HG02588 (cell line): ENCODE measurements around the gene CACNA1B.
"Not testable (repeated sequence)": the region's sequence is repeated elsewhere in the genome, so short reads cannot be mapped to it uniquely, and the experiment has no call there.

Experiments
- ATAC-seq: cut with Tn5 transposase; IDR thresholded peaks from one replicate; pipeline ENCODE4 v1.9.1; 2021; ENCODE audit warnings: mild to moderate bottlenecking, moderate library complexity; ENCODE audit not compliant: unreplicated experiment

Gene CACNA1B

DNA sequence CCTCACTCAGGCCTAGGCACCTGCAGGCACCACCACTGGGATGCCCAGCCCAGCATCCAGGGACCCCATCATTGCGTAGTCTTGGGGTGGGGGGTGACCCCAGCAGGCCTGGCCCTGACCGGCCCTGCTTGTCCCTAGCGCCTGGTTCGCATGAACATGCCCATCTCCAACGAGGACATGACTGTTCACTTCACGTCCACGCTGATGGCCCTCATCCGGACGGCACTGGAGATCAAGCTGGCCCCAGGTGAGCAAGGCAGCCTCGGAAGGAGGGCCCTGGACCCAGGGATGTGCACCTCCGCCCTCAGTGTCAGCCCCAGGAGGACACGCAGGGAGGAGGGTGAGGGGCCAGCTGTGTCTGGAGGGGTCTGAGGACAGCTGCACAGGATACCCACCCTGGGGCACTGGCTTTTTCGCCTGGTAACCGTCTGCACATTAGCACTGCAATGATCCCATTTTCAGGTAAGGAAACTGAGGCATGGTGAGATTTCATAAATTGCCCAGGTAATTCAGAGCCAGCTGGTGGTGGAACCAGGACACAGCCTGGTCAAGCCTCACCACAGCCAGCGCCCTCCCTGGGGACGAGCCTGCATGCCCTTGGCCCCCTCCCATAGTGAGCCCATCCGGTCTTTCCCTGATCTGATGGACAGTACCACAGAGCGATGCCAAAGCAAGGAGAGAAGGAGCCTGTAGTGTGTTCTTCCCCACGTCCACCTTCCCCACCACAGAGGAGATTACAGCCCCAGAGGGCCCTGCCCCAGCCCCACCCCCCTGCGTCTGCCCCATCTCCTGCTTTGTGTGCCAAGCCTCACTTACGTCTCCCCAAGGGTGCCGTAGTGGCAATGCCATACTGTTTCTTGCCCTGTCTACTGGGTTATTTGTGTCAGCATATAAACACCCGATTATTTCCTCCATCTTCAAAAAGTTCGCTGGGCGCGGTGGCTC is 228.3 kb downstream of the CACNA1B start:
- ATAC-seq, result no peak

DNA sequence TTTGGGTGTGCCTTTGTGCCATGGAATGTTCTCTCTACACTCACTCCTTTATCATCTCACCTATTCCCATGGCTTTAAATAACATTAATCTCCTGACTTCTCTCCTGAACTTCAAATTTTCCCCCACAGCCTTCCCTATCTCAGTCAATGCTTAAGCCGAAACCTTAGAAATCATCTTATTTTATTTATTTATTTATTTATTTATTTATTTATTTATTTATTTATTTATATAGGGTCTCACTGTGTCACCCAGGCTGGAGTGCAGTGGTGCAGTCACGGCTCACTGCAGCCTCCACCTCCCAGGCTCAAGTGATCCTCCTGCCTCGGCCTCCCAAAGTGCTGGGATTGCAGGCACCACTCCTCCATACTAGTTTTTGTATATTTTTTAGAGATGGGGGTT is 229.5 kb downstream of the CACNA1B start:
- ATAC-seq, result not testable (repeated sequence)

DNA sequence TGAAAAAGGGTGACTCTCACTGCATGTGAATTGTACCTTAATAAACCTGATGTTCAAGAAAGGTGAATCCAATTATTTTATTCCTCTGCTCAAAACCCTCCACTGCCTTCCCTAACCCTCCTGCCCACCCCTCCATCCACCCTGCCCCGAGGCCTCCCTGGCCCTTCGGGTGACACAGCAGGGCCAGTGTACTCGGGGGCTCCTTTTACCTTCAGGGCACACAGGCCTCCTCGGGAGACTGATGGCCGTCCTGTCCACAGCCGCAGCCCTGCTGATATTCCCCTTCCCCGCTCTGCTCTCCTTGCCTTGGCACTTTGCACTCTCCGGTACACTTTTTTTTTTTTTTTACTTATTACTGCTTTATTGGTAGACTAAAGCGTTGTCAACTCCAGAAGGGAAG is 234.0 kb downstream of the CACNA1B start:
- no peak for ATAC-seq

DNA sequence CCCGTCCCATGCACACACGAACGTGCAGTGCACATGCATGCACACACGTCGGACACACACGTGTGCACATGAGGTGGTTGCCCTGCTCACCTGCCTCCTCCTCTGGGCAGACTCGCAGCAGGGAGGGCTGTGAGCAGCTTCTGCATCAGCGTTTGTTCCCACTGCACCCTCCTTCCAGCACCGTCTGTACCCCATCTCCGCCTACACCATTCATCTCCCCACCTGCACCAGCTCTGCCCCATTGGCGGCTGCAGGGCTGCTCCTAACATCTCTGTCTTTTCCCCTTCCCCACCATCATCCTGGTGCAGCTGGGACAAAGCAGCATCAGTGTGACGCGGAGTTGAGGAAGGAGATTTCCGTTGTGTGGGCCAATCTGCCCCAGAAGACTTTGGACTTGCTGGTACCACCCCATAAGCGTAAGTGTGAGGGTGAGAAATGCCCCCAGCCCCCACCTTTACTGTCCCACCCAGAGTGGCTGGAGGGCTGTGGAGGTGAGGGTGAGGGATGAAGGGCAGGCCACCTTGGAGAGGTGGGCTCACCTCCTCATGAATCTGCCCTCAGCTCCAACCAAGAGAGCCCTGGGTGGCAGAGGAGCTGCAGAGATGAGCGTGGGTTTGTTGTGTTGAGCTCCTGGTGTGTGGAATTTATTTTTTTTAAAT is 234.6 kb downstream of the CACNA1B start:
- ATAC-seq, result no peak

DNA sequence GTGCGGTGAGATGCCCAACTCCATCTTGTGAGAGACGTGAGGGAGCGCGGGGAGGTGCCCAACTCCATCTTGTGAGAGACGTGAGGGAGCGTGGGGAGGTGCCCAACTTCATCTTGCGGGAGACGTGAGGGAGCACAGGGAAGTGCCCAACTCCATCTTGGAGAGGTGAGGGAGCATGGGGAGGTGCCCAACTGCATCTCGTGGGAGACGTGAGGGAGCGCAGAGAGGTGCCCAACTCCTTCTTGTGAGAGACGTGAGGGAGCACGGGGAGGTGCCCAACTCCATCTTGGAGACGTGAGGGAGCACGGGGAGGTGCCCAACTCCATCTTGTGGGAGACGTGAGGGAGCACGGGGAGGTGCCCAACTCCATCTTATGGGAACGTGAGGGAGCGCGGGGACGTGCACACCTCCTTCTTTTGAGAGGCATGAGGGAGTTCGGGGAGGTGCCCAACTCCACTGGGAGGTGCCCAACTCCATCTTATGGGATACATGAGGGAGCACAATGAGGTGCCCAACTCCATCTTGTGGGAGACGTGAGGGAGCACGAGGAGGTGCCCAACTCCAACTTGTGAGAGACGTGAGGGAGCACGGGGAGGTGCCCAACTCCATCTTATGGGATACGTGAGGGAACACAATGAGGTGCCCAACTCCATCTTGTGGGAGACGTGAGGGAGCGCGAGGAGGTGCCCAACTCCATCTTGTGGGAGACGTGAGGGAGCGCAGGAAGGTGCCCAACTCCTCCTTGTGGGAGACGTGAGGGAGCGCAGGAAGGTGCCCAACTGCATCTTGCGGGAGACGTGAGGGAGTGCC is 235.4 kb downstream of the CACNA1B start:
- ATAC-seq, result no peak

DNA sequence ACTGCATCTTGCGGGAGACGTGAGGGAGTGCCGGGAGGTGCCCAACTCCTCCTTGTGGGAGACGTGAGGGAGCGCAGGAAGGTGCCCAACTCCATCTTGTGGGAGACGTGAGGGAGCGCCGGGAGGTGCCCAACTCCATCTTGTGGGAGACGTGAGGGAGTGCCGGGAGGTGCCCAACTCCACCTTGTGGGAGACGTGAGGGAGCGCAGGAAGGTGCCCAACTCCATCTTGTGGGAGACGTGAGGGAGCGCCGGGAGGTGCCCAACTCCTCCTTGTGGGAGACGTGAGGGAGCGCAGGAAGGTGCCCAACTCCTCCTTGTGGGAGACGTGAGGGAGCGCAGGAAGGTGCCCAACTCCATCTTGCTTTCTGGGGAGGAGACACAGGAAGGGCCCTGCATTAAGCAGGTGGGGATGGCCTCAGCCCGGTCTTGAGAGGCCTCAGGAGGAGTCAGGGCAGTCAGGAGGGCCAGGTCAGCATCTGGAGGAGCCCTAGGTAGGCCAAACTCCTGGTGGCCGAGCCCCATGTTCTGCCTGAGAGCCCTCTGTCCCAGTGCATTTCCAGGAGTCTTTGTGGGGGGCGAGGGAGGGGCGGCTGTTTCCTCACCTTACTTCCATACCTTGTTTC is 236.2 kb downstream of the CACNA1B start:
- not testable (repeated sequence) for ATAC-seq

DNA sequence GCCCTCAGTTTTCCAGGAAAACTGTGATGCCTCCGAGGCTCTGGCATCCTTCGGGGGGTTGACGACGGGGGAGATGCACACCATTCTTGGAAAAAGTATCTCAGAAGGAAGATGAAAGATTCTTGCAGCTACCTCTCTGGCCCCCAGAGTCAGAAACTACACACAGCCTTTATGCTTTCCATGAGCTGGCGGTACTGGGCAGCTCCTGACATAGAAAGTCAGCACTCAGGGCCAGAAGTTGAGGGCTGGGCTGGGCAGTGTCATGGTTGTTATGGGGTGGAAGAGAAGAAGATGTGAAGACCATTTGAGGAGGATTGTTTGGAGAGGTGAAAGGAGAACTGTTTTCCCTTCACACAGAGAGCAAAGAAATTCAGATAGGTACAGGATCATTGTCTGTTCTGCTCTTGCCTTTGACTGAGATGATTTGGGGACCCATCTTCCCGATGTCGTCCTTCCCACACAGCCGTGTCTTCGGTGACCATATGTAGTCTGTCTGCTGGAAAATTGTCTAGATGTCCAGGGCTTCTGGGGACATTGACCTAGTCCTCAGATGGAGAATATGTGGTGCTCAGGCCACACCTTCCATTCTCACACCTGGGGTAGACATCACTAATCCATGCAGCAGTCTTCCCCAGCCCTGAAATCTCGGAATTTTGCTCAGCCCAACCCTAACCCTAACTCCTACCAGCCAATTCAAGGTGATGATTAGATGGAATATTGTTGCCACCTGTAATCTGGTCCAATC is 237.1 kb downstream of the CACNA1B start:
- no peak for ATAC-seq

DNA sequence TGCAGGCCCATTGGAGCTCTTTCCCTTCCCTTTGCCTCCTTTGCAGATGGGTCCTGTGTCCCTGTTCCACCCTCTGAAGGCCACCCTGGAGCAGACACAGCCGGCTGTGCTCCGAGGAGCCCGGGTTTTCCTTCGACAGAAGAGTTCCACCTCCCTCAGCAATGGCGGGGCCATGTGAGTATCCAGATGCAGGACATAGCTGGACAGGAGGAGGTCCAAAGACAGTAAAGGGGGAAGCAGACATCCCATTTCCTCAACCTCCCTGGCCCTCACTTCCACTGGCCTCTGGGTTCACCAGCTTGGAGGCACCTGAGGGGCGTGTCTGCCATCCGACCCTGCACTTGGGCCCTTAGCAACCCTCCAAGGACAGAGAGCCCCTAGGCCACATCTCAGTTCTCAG is 237.9 kb downstream of the CACNA1B start:
- ATAC-seq, result no peak

DNA sequence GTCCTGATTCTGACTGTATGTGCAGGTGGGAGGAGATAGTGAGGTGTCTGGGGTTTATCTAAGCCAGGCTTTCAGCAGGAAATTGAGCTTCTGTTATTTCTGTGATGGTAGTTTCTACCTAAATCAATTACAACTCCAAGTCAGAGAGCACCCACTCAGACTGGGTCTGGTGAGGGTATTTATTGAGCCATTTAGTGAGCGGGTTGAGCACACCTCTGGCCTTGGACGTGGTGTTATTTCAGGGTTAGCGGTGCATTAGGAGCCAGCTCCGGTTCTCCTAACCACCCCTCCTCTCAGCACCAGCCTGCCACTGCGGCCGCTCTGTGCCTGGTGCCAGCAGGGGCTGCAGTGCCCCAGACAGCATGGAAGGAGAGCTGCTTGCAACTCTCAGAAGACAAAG is 238.9 kb downstream of the CACNA1B start:
- no peak for ATAC-seq

DNA sequence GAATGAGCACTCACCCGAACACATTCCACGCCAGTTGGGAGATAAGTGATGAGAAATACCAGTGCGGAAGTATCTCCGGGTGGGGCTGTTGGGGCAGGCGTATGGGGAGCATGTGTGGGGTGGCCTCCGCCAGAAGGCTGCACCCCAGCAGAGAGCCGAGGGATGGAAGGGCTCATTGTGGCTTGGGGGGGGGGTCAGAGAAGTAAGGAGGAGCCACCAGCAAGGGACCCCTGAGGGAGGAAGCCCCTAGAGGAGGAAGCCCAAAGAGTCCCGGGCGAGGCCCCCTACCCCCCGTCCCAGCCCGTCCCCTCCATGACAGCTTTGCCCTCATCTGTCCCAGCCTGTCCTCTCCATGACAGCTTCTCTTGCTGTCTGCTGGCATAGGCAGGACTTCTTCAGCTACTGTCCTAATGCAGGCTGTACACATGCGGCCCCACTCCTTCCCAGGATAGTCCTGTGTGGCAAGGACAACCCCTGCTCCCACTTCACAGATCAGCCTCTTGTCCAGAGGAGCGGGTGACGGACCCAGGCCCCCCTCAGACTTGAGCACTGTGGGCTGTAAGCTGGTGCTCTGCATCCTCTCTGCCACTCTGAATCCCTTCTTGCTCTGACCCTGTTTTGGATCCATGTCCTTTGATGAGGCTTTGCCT is 239.6 kb downstream of the CACNA1B start:
- ATAC-seq, result no peak

DNA sequence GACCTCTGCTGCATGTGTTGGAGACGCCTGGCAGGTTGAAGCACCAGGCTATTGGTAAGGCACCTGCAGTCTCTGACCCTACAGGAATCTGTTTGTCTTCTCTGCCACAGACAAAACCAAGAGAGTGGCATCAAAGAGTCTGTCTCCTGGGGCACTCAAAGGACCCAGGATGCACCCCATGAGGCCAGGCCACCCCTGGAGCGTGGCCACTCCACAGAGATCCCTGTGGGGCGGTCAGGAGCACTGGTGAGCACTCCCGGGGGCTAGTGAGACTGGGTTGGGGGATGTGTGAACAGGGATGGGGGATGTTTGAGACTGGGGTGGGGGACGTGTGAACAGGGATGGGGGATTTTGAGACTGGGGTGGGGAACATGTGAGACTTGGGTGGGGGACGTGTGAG is 240.3 kb downstream of the CACNA1B start:
- no peak for ATAC-seq

DNA sequence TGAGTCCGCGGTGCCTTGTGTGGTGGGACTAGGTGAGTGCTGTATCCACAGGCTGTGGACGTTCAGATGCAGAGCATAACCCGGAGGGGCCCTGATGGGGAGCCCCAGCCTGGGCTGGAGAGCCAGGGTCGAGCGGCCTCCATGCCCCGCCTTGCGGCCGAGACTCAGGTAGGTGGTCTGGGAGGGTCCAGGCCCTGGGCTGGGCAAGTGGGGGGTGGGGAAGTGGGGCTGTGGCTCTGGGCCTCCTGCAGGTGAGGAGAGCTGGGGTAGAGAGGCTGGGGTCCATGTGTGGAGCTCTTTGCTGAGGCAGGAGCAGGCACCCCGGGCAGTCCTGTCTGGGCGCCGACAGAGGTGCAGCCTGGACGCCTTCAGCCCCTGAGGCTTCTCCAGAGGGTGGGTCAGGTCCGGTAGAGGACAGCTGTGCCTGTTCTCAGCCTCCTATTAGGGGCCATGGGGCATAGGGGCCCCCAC is 241.1 kb downstream of the CACNA1B start:
- no peak for ATAC-seq

DNA sequence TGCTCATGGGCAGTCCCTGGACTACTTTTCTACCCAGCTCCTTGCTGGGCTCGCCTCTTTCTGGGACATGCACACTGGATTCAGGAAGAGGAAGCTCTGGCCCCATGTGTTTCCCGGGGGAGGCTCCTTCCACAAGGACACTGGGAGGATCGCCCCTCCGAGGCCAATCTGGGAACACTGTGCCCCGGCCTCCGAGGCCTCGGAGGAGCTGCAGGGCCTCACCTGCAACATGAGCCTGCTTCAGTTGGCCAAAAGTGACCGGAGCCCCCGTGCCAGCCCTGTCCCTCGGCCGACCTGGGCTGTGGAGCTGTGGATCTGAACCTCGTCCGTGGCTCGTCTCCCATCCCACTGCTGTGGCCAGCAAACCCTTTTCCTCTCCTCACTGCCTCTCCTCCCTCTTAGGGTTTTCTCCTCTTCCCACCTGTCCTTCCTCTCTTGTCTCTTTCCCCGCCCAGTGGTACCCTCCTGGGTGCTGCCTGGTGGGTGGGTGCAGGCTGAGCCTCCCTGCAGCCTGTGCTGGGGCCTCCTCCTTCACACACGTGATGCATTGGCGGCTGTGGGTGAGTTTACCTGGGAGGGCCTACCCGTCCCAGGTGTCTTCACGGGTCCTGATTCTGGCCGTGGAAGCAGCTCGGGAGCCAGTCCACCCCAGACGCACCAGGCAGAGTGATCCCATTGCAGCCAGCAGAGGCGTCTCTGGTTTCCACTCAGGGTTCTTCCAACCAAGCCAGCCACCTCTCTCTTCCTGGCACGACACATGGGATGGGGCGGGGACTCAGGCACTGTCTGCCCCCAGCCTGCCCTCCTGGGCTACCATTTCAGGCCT is 241.8 kb downstream of the CACNA1B start:
- no peak for ATAC-seq

DNA sequence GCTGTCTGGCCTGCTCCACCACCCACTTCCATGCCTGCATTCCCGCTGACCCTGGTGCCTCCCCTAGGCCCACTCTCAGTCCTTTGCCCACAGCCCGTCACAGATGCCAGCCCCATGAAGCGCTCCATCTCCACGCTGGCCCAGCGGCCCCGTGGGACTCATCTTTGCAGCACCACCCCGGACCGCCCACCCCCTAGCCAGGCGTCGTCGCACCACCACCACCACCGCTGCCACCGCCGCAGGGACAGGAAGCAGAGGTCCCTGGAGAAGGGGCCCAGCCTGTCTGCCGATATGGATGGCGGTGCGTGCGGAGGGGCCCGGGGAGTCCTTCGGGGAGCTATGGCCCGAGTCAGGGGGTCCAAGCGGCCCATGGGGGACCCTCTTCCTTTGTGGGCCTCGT is 242.5 kb downstream of the CACNA1B start:
- no peak for ATAC-seq

DNA sequence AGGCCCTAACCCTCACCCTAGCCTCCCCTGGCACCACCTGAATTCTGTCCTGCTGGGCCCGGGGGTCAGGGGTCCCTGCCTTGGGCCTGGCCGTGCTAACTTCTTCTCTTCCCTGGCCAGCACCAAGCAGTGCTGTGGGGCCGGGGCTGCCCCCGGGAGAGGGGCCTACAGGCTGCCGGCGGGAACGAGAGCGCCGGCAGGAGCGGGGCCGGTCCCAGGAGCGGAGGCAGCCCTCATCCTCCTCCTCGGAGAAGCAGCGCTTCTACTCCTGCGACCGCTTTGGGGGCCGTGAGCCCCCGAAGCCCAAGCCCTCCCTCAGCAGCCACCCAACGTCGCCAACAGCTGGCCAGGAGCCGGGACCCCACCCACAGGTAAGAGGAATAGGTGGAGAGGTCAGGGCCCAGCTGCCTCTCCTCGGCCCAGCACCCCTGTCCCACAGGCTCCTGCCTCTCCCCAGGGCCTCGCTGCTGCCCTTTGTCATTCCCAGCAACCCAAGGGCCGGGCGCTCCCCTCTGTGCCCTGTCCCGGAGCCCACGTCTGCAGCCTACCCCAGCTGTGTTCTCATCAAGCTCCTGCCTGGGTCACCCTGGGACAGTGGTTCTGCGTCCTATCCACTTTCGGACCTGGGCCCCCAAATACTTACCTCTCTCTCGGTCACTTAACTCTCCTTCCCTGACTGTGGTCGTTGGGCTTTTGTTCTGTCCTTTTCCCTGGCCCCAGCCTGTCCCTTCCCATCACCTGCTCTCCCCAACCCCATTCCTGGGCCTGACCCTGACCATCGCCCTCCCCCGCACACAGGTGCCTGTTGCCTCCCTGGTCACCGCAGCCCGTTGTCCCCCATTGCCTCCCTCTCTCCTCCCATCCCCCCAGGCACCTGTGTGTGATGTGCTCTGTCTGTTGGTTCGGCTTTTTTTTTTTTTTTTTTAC is 243.2 kb downstream of the CACNA1B start:
- no peak for ATAC-seq

DNA sequence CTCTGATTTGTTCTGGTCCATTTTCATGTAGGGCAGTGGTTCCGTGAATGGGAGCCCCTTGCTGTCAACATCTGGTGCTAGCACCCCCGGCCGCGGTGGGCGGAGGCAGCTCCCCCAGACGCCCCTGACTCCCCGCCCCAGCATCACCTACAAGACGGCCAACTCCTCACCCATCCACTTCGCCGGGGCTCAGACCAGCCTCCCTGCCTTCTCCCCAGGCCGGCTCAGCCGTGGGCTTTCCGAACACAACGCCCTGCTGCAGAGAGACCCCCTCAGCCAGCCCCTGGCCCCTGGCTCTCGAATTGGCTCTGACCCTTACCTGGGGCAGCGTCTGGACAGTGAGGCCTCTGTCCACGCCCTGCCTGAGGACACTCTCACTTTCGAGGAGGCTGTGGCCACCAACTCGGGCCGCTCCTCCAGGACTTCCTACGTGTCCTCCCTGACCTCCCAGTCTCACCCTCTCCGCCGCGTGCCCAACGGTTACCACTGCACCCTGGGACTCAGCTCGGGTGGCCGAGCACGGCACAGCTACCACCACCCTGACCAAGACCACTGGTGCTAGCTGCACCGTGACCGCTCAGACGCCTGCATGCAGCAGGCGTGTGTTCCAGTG is 244.0 kb downstream of the CACNA1B start:
- ATAC-seq, result no peak

DNA sequence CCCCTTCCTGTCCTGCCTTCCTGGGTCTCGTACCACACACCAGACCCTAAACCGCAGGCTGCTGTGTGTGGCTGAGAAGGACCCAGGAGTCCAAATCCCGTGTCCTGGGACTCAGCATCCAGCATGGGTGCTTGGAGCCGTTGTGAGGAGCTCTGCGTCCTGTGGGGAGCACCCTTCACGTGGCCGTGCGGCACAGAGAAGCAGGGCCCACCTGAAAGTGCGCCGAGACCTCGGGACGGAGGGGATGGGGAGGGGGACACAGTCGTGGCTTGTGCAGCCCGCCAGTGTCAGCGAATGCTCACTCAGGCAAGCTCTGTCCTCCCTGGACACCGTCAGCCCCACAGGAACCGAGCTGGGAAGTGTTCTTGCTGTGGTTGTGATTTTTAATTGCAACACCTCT is 244.6 kb downstream of the CACNA1B start:
- ATAC-seq, result no peak
